HEK293 (cell line): ENCODE results near the gene TCTN1.
"Not testable (repeated sequence)": the region's sequence is repeated elsewhere in the genome, so short reads cannot be mapped to it uniquely, and the experiment has no call there.

Source experiments
- CTCF ChIA-PET: fragments of 350-600 bp; formaldehyde crosslinking; extraction: SDS; loops from one replicate; lab custom pipeline; 2021; ENCODE audit warnings: antibody characterized with exemption; lab: Yijun Ruan, JAX
- POLR2A ChIA-PET: fragments of 300-600 bp; formaldehyde crosslinking; extraction: SDS; loops from one replicate; lab custom pipeline; 2020; ENCODE audit warnings: antibody characterized with exemption, inconsistent platforms; lab: Yijun Ruan, JAX
- H3K27ac ChIP-seq: fragments of 200-500 bp; sonication (Bioruptor generic); 2 replicates; pipeline ENCODE4 v1.5.1; 2014; ENCODE audit warnings: low read depth, low read length, control low read depth, inconsistent platforms; ENCODE audit errors: extremely low read depth
- H3K36me3 ChIP-seq, 2 experiments: fragments of 200-500 bp in 1 of 2; sonication (Bioruptor generic) in 1 of 2; 1 replicate in 1 of 2; 2 replicates in 1 of 2; pipeline ENCODE4 v1.5.1; 2014 to 2017; ENCODE audit warnings: inconsistent platforms in 2 of 2, low read length in 2 of 2; ENCODE audit not compliant: control insufficient read depth in 2 of 2, insufficient read depth in 1 of 2
- H3K4me1 ChIP-seq: fragments of 200-500 bp; sonication (Bioruptor generic); 2 replicates; pipeline ENCODE4 v1.5.1; 2014; ENCODE audit warnings: mild to moderate bottlenecking, low read length, inconsistent platforms; ENCODE audit not compliant: control insufficient read depth, insufficient read depth
- H3K4me3 ChIP-seq: 2 replicates; pipeline ENCODE4 v1.5.1; 2011; ENCODE audit warnings: low read depth, mild to moderate bottlenecking, control low read depth, low read length, moderate library complexity
- H3K9me3 ChIP-seq: fragments of 200-500 bp; sonication (Bioruptor generic); 2 replicates; pipeline ENCODE4 v1.5.1; 2014; ENCODE audit warnings: low read depth, low read length, inconsistent platforms; ENCODE audit not compliant: control insufficient read depth, insufficient read depth
- SALL2 ChIP-seq: fragments of 450-650 bp; formaldehyde crosslinking; IDR thresholded peaks from 2 replicates; pipeline ENCODE4 v1.5.0; 2017; ENCODE audit warnings: missing biosample characterization, mild to moderate bottlenecking, missing genetic modification characterization, borderline replicate concordance
- ZBTB11 ChIP-seq: fragments of 450-650 bp; formaldehyde crosslinking; conservative IDR thresholded peaks from 2 replicates; pipeline ENCODE4 v1.5.1; 2016; ENCODE audit warnings: low read depth, missing biosample characterization, missing genetic modification characterization
- ZBTB6 ChIP-seq: fragments of 450-650 bp; formaldehyde crosslinking; IDR thresholded peaks from 2 replicates; pipeline ENCODE4 v1.5.1; 2017; ENCODE audit warnings: missing biosample characterization, missing genetic modification characterization
- ZBTB8A ChIP-seq: fragments of 450-650 bp; formaldehyde crosslinking; IDR thresholded peaks from 2 replicates; pipeline ENCODE4 v1.5.1; 2016; ENCODE audit warnings: missing biosample characterization, missing genetic modification characterization
- ZNF121 ChIP-seq: fragments of 450-650 bp; formaldehyde crosslinking; IDR thresholded peaks from 2 replicates; pipeline ENCODE4 v1.5.1; 2016; ENCODE audit warnings: missing biosample characterization, missing genetic modification characterization
- ZNF140 ChIP-seq: fragments of 450-650 bp; formaldehyde crosslinking; IDR thresholded peaks from 2 replicates; pipeline ENCODE4 v1.5.1; 2016; ENCODE audit warnings: missing biosample characterization, missing genetic modification characterization
- ZNF239 ChIP-seq: fragments of 450-650 bp; formaldehyde crosslinking; IDR thresholded peaks from 2 replicates; pipeline ENCODE4 v1.5.1; 2016; ENCODE audit warnings: missing biosample characterization, missing genetic modification characterization
- ZNF394 ChIP-seq: fragments of 450-650 bp; formaldehyde crosslinking; IDR thresholded peaks from 2 replicates; pipeline ENCODE4 v1.5.1; 2016; ENCODE audit warnings: missing biosample characterization, missing genetic modification characterization, mild to moderate bottlenecking, moderate library complexity, borderline replicate concordance
- ZNF426 ChIP-seq: fragments of 450-650 bp; formaldehyde crosslinking; IDR thresholded peaks from 2 replicates; pipeline ENCODE4 v1.5.1; 2017; ENCODE audit warnings: missing biosample characterization, missing genetic modification characterization, mild to moderate bottlenecking, inconsistent platforms, moderate library complexity
- ZNF560 ChIP-seq: fragments of 450-650 bp; formaldehyde crosslinking; IDR thresholded peaks from 2 replicates; pipeline ENCODE4 v1.5.1; 2017; ENCODE audit warnings: missing biosample characterization, missing genetic modification characterization, borderline replicate concordance
- ZNF623 ChIP-seq: fragments of 450-650 bp; formaldehyde crosslinking; IDR thresholded peaks from 2 replicates; pipeline ENCODE4 v1.5.1; 2016; ENCODE audit warnings: missing biosample characterization, missing genetic modification characterization
- ZXDB ChIP-seq: fragments of 450-650 bp; formaldehyde crosslinking; IDR thresholded peaks from 2 replicates; pipeline ENCODE4 v1.5.1; 2016; ENCODE audit warnings: missing biosample characterization, missing genetic modification characterization
- TF ChIP-seq, protein P1 (sequence below): fragments of 450-650 bp; formaldehyde crosslinking; conservative IDR thresholded peaks from 2 replicates; pipeline ENCODE4 v1.5.1; 2016; ENCODE audit warnings: low read depth, missing biosample characterization, missing genetic modification characterization

TCTN1 gene

GRCh38 chr12:110592078-110592477 is 21.9 kb upstream of the TCTN1 start:
- ChIA-PET CTCF (interaction anchor here (4.7 kb wide), 1 partner anchor 9 kb away, joined by 26 read pairs; no protein-coding TSS in a partner anchor), POLR2A (no interaction called here)
- Histone ChIP-seq H3K9me3 (no peaks in the 10 kb centered on the region), H3K4me3 (no peak overlapping the region), H3K4me1 (peaks cover 6% of the 10 kb centered on the region; the same call in 1 of the 2 replicates), H3K36me3 (no peaks in the 10 kb centered on the region), H3K27ac (no peak overlapping the region)
- TF ChIP-seq SALL2 (tag by site-specific recombination) (no peak), ZNF239 (tag by site-specific recombination) (no peak), ZNF121 (peak; percentile 55; the same call in 1 of the 2 replicates)

- H3K4me3 ChIP-seq, H3K36me3 ChIP-seq, H3K9me3 ChIP-seq, POLR2A ChIA-PET, H3K4me1 ChIP-seq, H3K27ac ChIP-seq: not testable (repeated sequence)
- CTCF ChIA-PET = interaction anchor here (0.6 to 4.7 kb wide), 6 partner anchors 8 to 92 kb away, joined by 3 to 26 read pairs (median 4); no protein-coding TSS in a partner anchor
- TF ChIP-seq ZXDB (tag by site-specific recombination) (0 out of 2 replicates have a peak, but pooled peaks have one; percentile 26), ZBTB6 (tag by site-specific recombination) (peak; percentile 68; the same call in 1 of the 2 replicates), ZBTB8A (tag by site-specific recombination) (peak; percentile 58), ZNF623 (tag by site-specific recombination) (peak; percentile 47; the same call in 1 of the 2 replicates), ZNF140 (tag by site-specific recombination) (peak; percentile 17; the same call in 1 of the 2 replicates), ZBTB11 (tag by site-specific recombination) (peak; percentile 49; the same call in 1 of the 2 replicates), ZNF560 (tag by site-specific recombination) (peak; percentile 61; the same call in 1 of the 2 replicates), ZNF394 (peak; percentile 61; the same call in 1 of the 2 replicates), ZNF426 (peak; percentile 54)
- TF ChIP-seq, protein P1, sequence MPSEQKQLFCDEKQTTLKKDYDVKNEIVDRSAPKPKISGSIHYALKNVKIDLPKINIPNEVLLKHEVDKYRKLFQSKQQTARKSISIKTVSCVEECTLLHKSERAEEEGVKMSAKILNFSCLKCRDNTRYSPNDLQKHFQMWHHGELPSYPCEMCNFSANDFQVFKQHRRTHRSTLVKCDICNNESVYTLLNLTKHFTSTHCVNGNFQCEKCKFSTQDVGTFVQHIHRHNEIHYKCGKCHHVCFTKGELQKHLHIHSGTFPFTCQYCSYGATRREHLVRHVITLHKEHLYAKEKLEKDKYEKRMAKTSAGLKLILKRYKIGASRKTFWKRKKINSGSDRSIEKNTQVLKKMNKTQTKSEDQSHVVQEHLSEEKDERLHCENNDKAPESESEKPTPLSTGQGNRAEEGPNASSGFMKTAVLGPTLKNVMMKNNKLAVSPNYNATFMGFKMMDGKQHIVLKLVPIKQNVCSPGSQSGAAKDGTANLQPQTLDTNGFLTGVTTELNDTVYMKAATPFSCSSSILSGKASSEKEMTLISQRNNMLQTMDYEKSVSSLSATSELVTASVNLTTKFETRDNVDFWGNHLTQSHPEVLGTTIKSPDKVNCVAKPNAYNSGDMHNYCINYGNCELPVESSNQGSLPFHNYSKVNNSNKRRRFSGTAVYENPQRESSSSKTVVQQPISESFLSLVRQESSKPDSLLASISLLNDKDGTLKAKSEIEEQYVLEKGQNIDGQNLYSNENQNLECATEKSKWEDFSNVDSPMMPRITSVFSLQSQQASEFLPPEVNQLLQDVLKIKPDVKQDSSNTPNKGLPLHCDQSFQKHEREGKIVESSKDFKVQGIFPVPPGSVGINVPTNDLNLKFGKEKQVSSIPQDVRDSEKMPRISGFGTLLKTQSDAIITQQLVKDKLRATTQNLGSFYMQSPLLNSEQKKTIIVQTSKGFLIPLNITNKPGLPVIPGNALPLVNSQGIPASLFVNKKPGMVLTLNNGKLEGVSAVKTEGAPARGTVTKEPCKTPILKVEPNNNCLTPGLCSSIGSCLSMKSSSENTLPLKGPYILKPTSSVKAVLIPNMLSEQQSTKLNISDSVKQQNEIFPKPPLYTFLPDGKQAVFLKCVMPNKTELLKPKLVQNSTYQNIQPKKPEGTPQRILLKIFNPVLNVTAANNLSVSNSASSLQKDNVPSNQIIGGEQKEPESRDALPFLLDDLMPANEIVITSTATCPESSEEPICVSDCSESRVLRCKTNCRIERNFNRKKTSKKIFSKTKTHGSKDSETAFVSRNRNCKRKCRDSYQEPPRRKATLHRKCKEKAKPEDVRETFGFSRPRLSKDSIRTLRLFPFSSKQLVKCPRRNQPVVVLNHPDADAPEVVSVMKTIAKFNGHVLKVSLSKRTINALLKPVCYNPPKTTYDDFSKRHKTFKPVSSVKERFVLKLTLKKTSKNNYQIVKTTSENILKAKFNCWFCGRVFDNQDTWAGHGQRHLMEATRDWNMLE (tag by site-specific recombination) = peak; percentile 72; the same call in 1 of the 2 replicates
Observed at GRCh38 chr12:110592919-110593318, 21.0 kb upstream of the TCTN1 start.
